Common myeloid progenitor, CD34-positive (primary cell): ENCODE measurements around the gene DLST.

ENCODE experiments used
- CTCF ChIA-PET: fragments of 350-600 bp; sonication (Branson Sonifier 250); formaldehyde crosslinking; loops from one replicate; lab custom pipeline; 2021; ENCODE audit warnings: antibody characterized with exemption; lab: Charles Lee
- POLR2A ChIA-PET: fragments of 350-600 bp; sonication (Branson Sonifier 250); formaldehyde crosslinking; loops from one replicate; lab custom pipeline; 2021; ENCODE audit warnings: antibody characterized with exemption; lab: Charles Lee
- DNase-seq, 3 donors: peaks; one replicate each; pipeline versions ENCODE4 v3.0.0 to v3.0.0-alpha.2; 2013
- H3K27ac ChIP-seq, 2 experiments: 1 replicate in 1 of 2; 2 replicates in 1 of 2; pipeline ENCODE4 v1.7.0; 2013; ENCODE audit warnings: inconsistent platforms in 2 of 2, low read length in 2 of 2, mild to moderate bottlenecking in 2 of 2, low read depth in 1 of 2, moderate library complexity in 1 of 2; ENCODE audit not compliant: severe bottlenecking in 2 of 2, insufficient read depth in 1 of 2, poor library complexity in 1 of 2
- H3K27me3 ChIP-seq, 5 experiments: replicated peaks in 2 of 5; 1 replicate in 3 of 5; 2 replicates in 2 of 5; pipeline versions ENCODE4 v1.6.1 to v1.7.0; 2013; ENCODE audit warnings: low read length in 4 of 5, mild to moderate bottlenecking in 2 of 5, moderate library complexity in 2 of 5, inconsistent platforms in 1 of 5; ENCODE audit not compliant: insufficient read depth in 5 of 5, control insufficient read depth in 4 of 5
- H3K36me3 ChIP-seq, 4 experiments: 1 replicate in 2 of 4; 2 replicates in 2 of 4; pipeline versions ENCODE4 v1.6.1 to v1.7.0; 2013; ENCODE audit warnings: low read length in 3 of 4, control low read depth in 1 of 4, mild to moderate bottlenecking in 1 of 4; ENCODE audit not compliant: control insufficient read depth in 4 of 4, insufficient read depth in 4 of 4
- H3K4me1 ChIP-seq, 4 experiments: 1 replicate in 3 of 4; 2 replicates in 1 of 4; pipeline versions ENCODE4 v1.6.1 to v1.7.1; 2013; ENCODE audit warnings: low read length in 3 of 4, mild to moderate bottlenecking in 3 of 4, control low read depth in 1 of 4, inconsistent platforms in 1 of 4, moderate library complexity in 1 of 4; ENCODE audit not compliant: control insufficient read depth in 4 of 4, insufficient read depth in 4 of 4; ENCODE audit errors: control extremely low read depth in 1 of 4
- H3K4me3 ChIP-seq, 7 experiments: 1 replicate in 4 of 7; 2 replicates in 3 of 7; pipeline versions ENCODE4 v1.5.1 to v1.7.0; 2013; ENCODE audit warnings: mild to moderate bottlenecking in 7 of 7, low read length in 6 of 7, moderate library complexity in 6 of 7, inconsistent platforms in 2 of 7, low read depth in 2 of 7, control low read depth in 1 of 7; ENCODE audit not compliant: insufficient read depth in 4 of 7, control insufficient read depth in 1 of 7; ENCODE audit errors: extremely low read depth in 1 of 7
- H3K9me3 ChIP-seq, 5 experiments: 1 replicate in 4 of 5; 2 replicates in 1 of 5; pipeline versions ENCODE4 v1.6.1 to v1.7.1; 2013; ENCODE audit warnings: low read length in 4 of 5, mild to moderate bottlenecking in 2 of 5, inconsistent platforms in 1 of 5, low read depth in 1 of 5, moderate library complexity in 1 of 5; ENCODE audit not compliant: control insufficient read depth in 4 of 5, insufficient read depth in 2 of 5; ENCODE audit errors: control extremely low read depth in 1 of 5
- WGBS: methylation state at CpG from one replicate; pipeline ENCODE4 v1.1.5; 2013; ENCODE audit not compliant: insufficient coverage; 5-methylcytosine and 5-hydroxymethylcytosine counted together

The DLST gene

DNA sequence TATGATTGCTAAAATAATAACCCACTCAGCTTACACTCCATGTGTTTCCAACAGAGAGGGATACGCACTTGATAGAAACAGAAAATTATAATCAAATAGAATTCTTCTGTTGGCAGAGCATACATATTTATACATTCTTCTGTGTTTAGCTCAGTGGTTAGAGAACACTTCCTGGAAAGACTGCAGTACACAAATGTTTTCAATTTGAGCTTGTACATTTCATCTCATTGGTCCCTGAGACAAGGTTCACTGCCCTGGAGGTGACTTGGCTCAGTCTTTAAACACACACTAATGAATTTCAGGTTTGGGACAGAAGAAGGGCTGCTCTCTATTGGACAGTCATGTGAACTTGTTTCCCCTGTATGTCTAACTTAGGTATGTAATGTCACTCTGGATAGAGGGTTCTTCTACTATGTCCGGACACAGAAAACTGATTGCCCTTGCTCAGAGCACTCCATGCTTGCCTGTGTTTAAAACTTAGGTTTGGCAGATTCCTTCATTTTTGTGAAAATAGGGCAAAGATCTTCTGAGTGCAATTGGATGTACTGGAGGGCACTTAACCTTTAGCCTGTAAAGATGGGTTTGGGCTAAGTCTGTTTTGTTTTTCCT lies 28.7 kb upstream of the DLST start:
- DNase-seq, result no peak
- CTCF ChIA-PET, result interaction anchor here (4.3 to 22.1 kb wide), 5 partner anchors 8 to 56 kb away, joined by 24 to 498 read pairs (median 281); partner anchors contain the start of genes DLST and PROX2
- H3K36me3 ChIP-seq, result no peaks in the 10 kb centered on the region
- 90% methylated on average over 1 of the region's 2 CpGs for WGBS
- H3K27me3 ChIP-seq, result no peaks in the 10 kb centered on the region
- POLR2A ChIA-PET, result no interaction called here
- H3K27ac ChIP-seq, result no peak overlapping the region
- no peaks in the 10 kb centered on the region for H3K9me3 ChIP-seq
- H3K4me1 ChIP-seq, result peaks cover 0 to 9% (median 2%) of the 10 kb centered on the region in 4 experiments
- H3K4me3 ChIP-seq, result no peak overlapping the region

DNA sequence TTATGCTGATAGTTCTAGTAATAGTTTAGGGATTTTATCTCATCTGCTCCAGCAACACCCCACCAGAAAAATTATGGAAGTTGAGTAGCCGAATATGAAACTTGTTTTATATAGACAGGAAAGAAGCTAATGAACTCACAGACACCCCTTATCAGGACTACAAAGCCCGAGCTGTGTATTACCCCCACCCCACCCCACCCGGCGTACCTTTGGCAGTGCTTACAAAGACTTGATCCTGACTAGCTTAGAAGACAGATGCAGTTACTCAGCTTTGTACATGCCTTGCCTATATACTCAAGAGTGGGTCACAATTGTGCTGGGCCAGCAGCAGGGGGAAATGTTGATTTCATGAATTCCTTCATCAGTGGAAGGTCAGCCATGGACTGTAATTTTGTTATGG lies 28.1 kb upstream of the DLST start:
- Histone ChIP-seq H3K4me3 (no peak overlapping the region), H3K36me3 (no peaks in the 10 kb centered on the region), H3K27ac (no peak overlapping the region), H3K4me1 (peaks cover 0 to 9% (median 2%) of the 10 kb centered on the region in 4 experiments), H3K9me3 (no peaks in the 10 kb centered on the region), H3K27me3 (no peaks in the 10 kb centered on the region)
- ChIA-PET CTCF (interaction anchor here (1.0 to 22.1 kb wide), 6 partner anchors 7 to 87 kb away, joined by 3 to 498 read pairs (median 172); partner anchors contain the start of genes DLST and PROX2), POLR2A (no interaction called here)
- DNase-seq, result no peak
- no CpG with 5 or more reads among the region's 4 CpGs for WGBS

DNA sequence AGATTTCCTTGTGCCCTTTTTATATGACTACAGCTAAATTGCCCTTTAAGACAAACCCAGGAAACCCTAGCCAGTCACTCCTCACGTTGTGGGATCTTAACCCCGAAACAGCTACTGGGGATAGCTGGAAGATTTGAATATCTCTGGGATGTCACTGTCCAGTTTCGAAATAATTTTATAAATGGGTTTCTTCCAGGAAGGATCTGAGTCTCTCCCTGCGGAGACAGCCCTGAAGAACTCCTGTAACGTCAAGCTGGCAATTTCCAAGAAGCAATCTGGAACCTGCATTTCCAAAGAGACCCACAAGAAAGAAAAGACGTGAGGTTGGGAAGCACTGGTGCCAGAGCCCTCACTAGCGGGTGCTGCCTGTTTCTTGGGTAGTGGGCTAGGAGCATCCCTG lies 26.7 kb upstream of the DLST start:
- no peak for DNase-seq
- Histone ChIP-seq H3K36me3 (no peaks in the 10 kb centered on the region), H3K27ac (no peak overlapping the region), H3K4me3 (no peak overlapping the region), H3K4me1 (peaks cover 0 to 9% (median 2%) of the 10 kb centered on the region in 4 experiments), H3K9me3 (no peaks in the 10 kb centered on the region), H3K27me3 (no peaks in the 10 kb centered on the region)
- POLR2A ChIA-PET, result interaction anchor here (0.6 kb wide), 1 partner anchor 439 kb away, joined by 4 read pairs; no protein-coding TSS in a partner anchor
- WGBS, result 100% methylated on average over 4 of the region's 7 CpGs
- CTCF ChIA-PET, result interaction anchor here (1.0 to 22.1 kb wide), 6 partner anchors 9 to 239 kb away, joined by 3 to 498 read pairs (median 152); partner anchors contain the start of genes DLST and PROX2

DNA sequence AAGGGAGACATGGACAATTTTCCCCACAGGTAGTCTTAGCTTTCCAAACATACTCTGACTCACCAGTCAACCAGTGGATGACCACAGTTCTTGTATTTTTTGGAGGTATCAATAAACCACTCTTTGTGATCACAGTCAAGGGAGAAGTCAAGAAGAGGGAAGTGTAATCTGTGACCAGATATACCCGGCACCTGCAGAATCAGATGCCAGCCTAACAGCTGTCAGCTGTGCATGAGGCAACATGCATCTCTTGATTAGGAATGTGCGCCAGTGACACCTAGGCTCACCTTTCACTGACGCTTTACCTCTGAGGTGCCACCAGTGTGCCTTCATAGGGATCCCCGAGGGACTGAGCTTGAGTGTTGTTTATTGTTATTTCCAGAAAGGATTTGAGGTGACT lies 25.8 kb upstream of the DLST start:
- no peaks in the 10 kb centered on the region for H3K36me3 ChIP-seq
- CTCF ChIA-PET, result interaction anchor here (1.1 to 22.1 kb wide), 8 partner anchors 8 to 92 kb away, joined by 4 to 498 read pairs (median 18); partner anchors contain the start of genes DLST and PROX2
- peaks cover 0 to 9% (median 3%) of the 10 kb centered on the region in 4 experiments for H3K4me1 ChIP-seq
- no peaks in the 10 kb centered on the region for H3K9me3 ChIP-seq
- H3K4me3 ChIP-seq, result no peak overlapping the region
- peak in 1 of 3 donors; percentile 38 for DNase-seq
- no peak overlapping the region for H3K27ac ChIP-seq
- 93% methylated on average over 4 of the region's 4 CpGs for WGBS
- POLR2A ChIA-PET, result no interaction called here
- H3K27me3 ChIP-seq, result no peaks in the 10 kb centered on the region

DNA sequence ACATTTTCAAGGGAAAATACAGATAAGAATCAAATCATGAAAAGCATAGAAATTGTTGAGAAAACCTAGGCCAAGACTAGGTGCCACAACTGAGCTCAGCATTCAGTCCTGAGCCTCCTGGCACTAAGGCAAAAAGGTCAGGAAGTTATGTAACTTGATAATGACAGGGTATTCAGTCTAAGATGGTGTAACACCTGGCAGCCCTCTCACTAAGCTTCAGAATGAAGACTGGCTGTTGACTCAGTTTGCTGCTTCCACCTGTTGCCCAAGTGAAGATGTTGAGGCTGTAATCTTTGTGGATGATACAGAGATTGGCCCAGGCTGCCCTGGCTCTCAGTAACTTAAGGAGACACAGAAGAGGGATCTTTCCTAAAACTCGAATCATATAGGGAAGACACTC lies 25.4 kb upstream of the DLST start:
- Histone ChIP-seq H3K9me3 (no peaks in the 10 kb centered on the region), H3K27me3 (no peaks in the 10 kb centered on the region), H3K4me1 (peaks cover 0 to 9% (median 5%) of the 10 kb centered on the region in 4 experiments), H3K36me3 (no peaks in the 10 kb centered on the region), H3K27ac (no peak overlapping the region), H3K4me3 (no peak overlapping the region)
- WGBS, result 83% methylated on average over 1 of the region's 1 CpG
- ChIA-PET CTCF (interaction anchor here (1.1 to 22.1 kb wide), 9 partner anchors 8 to 232 kb away, joined by 3 to 498 read pairs (median 5); partner anchors contain the start of genes DLST and PROX2), POLR2A (no interaction called here)
- no peak for DNase-seq

DNA sequence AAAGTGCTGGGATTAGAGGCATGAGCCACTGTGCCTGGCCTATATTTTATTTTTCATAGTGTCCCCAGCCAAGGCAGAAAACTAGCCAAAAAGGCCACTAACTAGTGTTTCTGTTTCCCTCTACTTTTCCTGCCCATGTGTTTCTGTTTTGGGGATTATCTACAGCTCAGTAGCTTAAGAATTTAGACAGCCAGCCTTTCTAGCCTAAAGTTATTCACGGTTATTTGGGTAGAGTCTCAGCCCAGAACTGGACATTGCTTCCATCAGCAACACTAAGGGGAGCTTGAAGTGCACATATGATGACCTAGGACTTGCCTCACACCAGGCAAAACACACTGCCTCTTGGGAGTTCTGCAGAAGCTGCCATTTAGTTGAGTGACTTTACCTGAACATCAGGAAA lies 23.7 kb upstream of the DLST start:
- H3K27me3 ChIP-seq, result no peaks in the 10 kb centered on the region
- peaks cover 3 to 16% (median 10%) of the 10 kb centered on the region in 4 experiments for H3K4me1 ChIP-seq
- DNase-seq, result no peak
- no peak overlapping the region for H3K27ac ChIP-seq
- ChIA-PET POLR2A (interaction anchor here (0.6 to 0.7 kb wide), 2 partner anchors 223 to 235 kb away, joined by 3 read pairs; no protein-coding TSS in a partner anchor), CTCF (interaction anchor here (6.4 to 22.1 kb wide), 4 partner anchors 19 to 232 kb away, joined by 76 to 498 read pairs (median 358); partner anchors contain the start of genes DLST and PROX2)
- H3K4me3 ChIP-seq, result no peak overlapping the region
- no peaks in the 10 kb centered on the region for H3K36me3 ChIP-seq
- no peaks in the 10 kb centered on the region for H3K9me3 ChIP-seq
- WGBS, result 100% methylated on average over 1 of the region's 1 CpG
